H9 (cell line): ENCODE data around the gene FTO. TPM values are rescaled to one million over a fixed set of nuclear protein-coding genes. Genes with fewer than 3 reads are reported as not detected.

ENCODE experiments used
- DNase-seq: peaks from one replicate; pipeline ENCODE4 v3.0.0-alpha.2; 2017
- H2AFZ ChIP-seq: one replicate; pipeline ENCODE4 v1.6.1; 2013; ENCODE audit warnings: mild to moderate bottlenecking, low read length, control low read depth, moderate library complexity
- H2AK5ac ChIP-seq: 2 replicates; pipeline ENCODE4 v1.6.1; 2013; ENCODE audit warnings: low read length, control low read depth, mixed read lengths; ENCODE audit not compliant: insufficient read length
- H2BK120ac ChIP-seq: one replicate; pipeline ENCODE4 v1.6.1; 2013; ENCODE audit warnings: low read depth, mild to moderate bottlenecking, low read length, control low read depth, inconsistent platforms; ENCODE audit not compliant: poor library complexity, severe bottlenecking
- H2BK12ac ChIP-seq: 2 replicates; pipeline ENCODE4 v1.6.1; 2013; ENCODE audit warnings: low read length, control low read depth, mixed read lengths, low read depth; ENCODE audit not compliant: insufficient read length
- H2BK15ac ChIP-seq: 2 replicates; pipeline ENCODE4 v1.6.1; 2013; ENCODE audit warnings: low read depth, low read length, control low read depth
- H2BK20ac ChIP-seq: one replicate; pipeline ENCODE4 v1.6.1; 2013; ENCODE audit warnings: low read depth, mild to moderate bottlenecking, low read length, control low read depth, inconsistent platforms; ENCODE audit not compliant: poor library complexity, severe bottlenecking
- H2BK5ac ChIP-seq: 2 replicates; pipeline ENCODE4 v1.6.1; 2013; ENCODE audit warnings: low read length, control low read depth, mixed read lengths; ENCODE audit not compliant: insufficient read length
- H3K14ac ChIP-seq: 2 replicates; pipeline ENCODE4 v1.6.1; 2013; ENCODE audit warnings: low read length, control low read depth; ENCODE audit not compliant: insufficient read depth
- H3K18ac ChIP-seq: 2 replicates; pipeline ENCODE4 v1.6.1; 2013; ENCODE audit warnings: low read depth, mild to moderate bottlenecking, mixed read lengths, low read length, control low read depth; ENCODE audit not compliant: insufficient read length
- H3K23ac ChIP-seq: 2 replicates; pipeline ENCODE4 v1.6.1; 2013; ENCODE audit warnings: low read length, control low read depth, mixed read lengths, low read depth; ENCODE audit not compliant: insufficient read length
- H3K23me2 ChIP-seq: 2 replicates; pipeline ENCODE4 v1.6.1; 2013; ENCODE audit warnings: low read depth, mild to moderate bottlenecking, mixed read lengths, low read length, control low read depth; ENCODE audit not compliant: insufficient read length, poor library complexity, severe bottlenecking
- H3K27ac ChIP-seq: 2 replicates; pipeline ENCODE4 v1.5.1; 2013; ENCODE audit warnings: low read length, control low read depth, mixed read lengths, low read depth; ENCODE audit not compliant: insufficient read length
- H3K27me3 ChIP-seq: 2 replicates; pipeline ENCODE4 v1.6.1; 2013; ENCODE audit warnings: low read length, control low read depth, inconsistent platforms; ENCODE audit not compliant: insufficient read depth
- H3K4ac ChIP-seq: 2 replicates; pipeline ENCODE4 v1.6.1; 2013; ENCODE audit warnings: low read depth, mild to moderate bottlenecking, control low read depth, inconsistent platforms, low read length, moderate library complexity
- H3K4me1 ChIP-seq: 2 replicates; pipeline ENCODE4 v1.6.1; 2013; ENCODE audit warnings: low read length, control low read depth, inconsistent platforms; ENCODE audit not compliant: insufficient read depth
- H3K4me2 ChIP-seq: 2 replicates; pipeline ENCODE4 v1.6.1; 2013; ENCODE audit warnings: low read length, control low read depth, mixed read lengths; ENCODE audit not compliant: insufficient read length, insufficient read depth
- H3K56ac ChIP-seq: 2 replicates; pipeline ENCODE4 v1.6.1; 2013; ENCODE audit warnings: low read depth, mild to moderate bottlenecking, mixed read lengths, low read length, control low read depth; ENCODE audit not compliant: insufficient read length
- H3K79me1 ChIP-seq: 2 replicates; pipeline ENCODE4 v1.6.1; 2013; ENCODE audit warnings: low read depth, mild to moderate bottlenecking, moderate library complexity, low read length, control low read depth, inconsistent platforms; ENCODE audit not compliant: insufficient read depth, poor library complexity, severe bottlenecking
- H3K79me2 ChIP-seq: 2 replicates; pipeline ENCODE4 v1.6.1; 2013; ENCODE audit warnings: low read length, control low read depth, inconsistent platforms; ENCODE audit not compliant: insufficient read depth
- H3K9ac ChIP-seq: 2 replicates; pipeline ENCODE4 v1.6.1; 2013; ENCODE audit warnings: low read length, control low read depth, mixed read lengths; ENCODE audit not compliant: insufficient read length; ENCODE audit errors: extremely low read depth
- H3K9me3 ChIP-seq: one replicate; pipeline ENCODE4 v1.6.1; 2013; ENCODE audit warnings: low read depth, low read length, inconsistent platforms; ENCODE audit not compliant: control insufficient read depth
- H3T11ph ChIP-seq: one replicate; pipeline ENCODE4 v1.6.1; 2013; ENCODE audit warnings: mild to moderate bottlenecking, low read length, control low read depth, inconsistent platforms
- H4K20me1 ChIP-seq: one replicate; pipeline ENCODE4 v1.6.1; 2013; ENCODE audit not compliant: control insufficient read depth, insufficient read length, insufficient read depth
- H4K5ac ChIP-seq: 2 replicates; pipeline ENCODE4 v1.6.1; 2013; ENCODE audit warnings: low read depth, mild to moderate bottlenecking, mixed read lengths, low read length, control low read depth; ENCODE audit not compliant: insufficient read length
- H4K8ac ChIP-seq: replicated peaks from 2 replicates; pipeline ENCODE4 v1.6.1; 2013; ENCODE audit warnings: low read length, control low read depth, mixed read lengths, low read depth; ENCODE audit not compliant: insufficient read length
- H4K91ac ChIP-seq: 2 replicates; pipeline ENCODE4 v1.6.1; 2013; ENCODE audit warnings: low read depth, mild to moderate bottlenecking, moderate library complexity, mixed read lengths, low read length, control low read depth; ENCODE audit not compliant: insufficient read length
- H3K27ac Mint-ChIP-seq, 3 experiments: 2 replicates in 2 of 3; 3 replicates in 1 of 3; pipeline ENCODE4 v1.8.0; 2020 to 2021; ENCODE audit warnings: mixed read lengths in 3 of 3, mild to moderate bottlenecking in 1 of 3, moderate library complexity in 1 of 3
- H3K27me3 Mint-ChIP-seq: 2 replicates; pipeline ENCODE4 v1.8.0; 2021; ENCODE audit warnings: low read depth, mild to moderate bottlenecking, moderate library complexity, mixed read lengths
- H3K36me3 Mint-ChIP-seq, 3 experiments: 2 replicates in 2 of 3; 3 replicates in 1 of 3; pipeline ENCODE4 v1.8.0; 2020 to 2021; ENCODE audit warnings: low read depth in 3 of 3, mixed read lengths in 3 of 3; ENCODE audit not compliant: insufficient read depth in 1 of 3
- H3K4me1 Mint-ChIP-seq, 2 experiments: 2 replicates each; pipeline ENCODE4 v1.8.0; 2020; ENCODE audit warnings: mixed read lengths in 2 of 2
- H3K4me3 Mint-ChIP-seq, 2 experiments: 2 replicates in 1 of 2; 3 replicates in 1 of 2; pipeline ENCODE4 v1.8.0; 2020 to 2021; ENCODE audit warnings: mild to moderate bottlenecking in 2 of 2, mixed read lengths in 2 of 2, moderate library complexity in 1 of 2
- H3K9me3 Mint-ChIP-seq, 2 experiments: 2 replicates in 1 of 2; 3 replicates in 1 of 2; pipeline ENCODE4 v1.8.0; 2020; ENCODE audit warnings: mild to moderate bottlenecking in 2 of 2, mixed read lengths in 2 of 2, moderate library complexity in 1 of 2
- CTCF ChIP-seq: fragments of 200-600 bp; sonication (generic); conservative IDR thresholded peaks from 3 replicates; pipeline ENCODE4 v1.8.0; 2021; ENCODE audit warnings: antibody characterized with exemption, mild to moderate bottlenecking
- WGBS: extraction: QIAGEN DNeasy Blood & Tissue Kit; methylation state at CpG from one replicate; pipeline ENCODE4 v1.1.7; 2013; ENCODE audit warnings: missing lambda C conversion rate, low lambda C conversion rate, mixed read lengths; ENCODE audit not compliant: insufficient read length; ENCODE audit errors: extremely low coverage; 5-methylcytosine and 5-hydroxymethylcytosine counted together
- total RNA-seq: library from RNA; stranded (reverse); gene quantifications from 2 replicates; pipeline ENCODE4 v1.2.1, GENCODE V29; 2021

FTO gene
- total RNA-seq, 1 experiment from 2014 or later = 67.9 TPM

- H3K14ac ChIP-seq = no peak overlapping the region
- H2AK5ac ChIP-seq = no peak overlapping the region
- H3K27me3 Mint-ChIP-seq = peaks cover 1% of the 10 kb centered on the region; the same call in 1 of the 2 replicates
- TF ChIP-seq CTCF = no peak
- no peak overlapping the region for H3K23ac ChIP-seq
- no peak overlapping the region; a peak in 1 of 7 replicates for H3K27ac Mint-ChIP-seq
- no peak for DNase-seq
- H3K56ac ChIP-seq = no peak overlapping the region
- H3K36me3 Mint-ChIP-seq = peaks cover 0 to 3% (median under 1%) of the 10 kb centered on the region in 3 experiments; a peak in 3 of 7 replicates
- no CpG with 5 or more reads among the region's 5 CpGs for WGBS
- H4K91ac ChIP-seq = no peak overlapping the region
- peaks cover 7 to 8% of the 10 kb centered on the region in 2 experiments; a peak in 4 of 5 replicates for H3K9me3 Mint-ChIP-seq
- no peak overlapping the region for H3K4me2 ChIP-seq
- H3K9ac ChIP-seq = no peak overlapping the region
- no peak overlapping the region for H2BK5ac ChIP-seq
- H4K8ac ChIP-seq = no peak overlapping the region
- no peaks in the 10 kb centered on the region for H3K23me2 ChIP-seq
- H3K4me1 Mint-ChIP-seq = peaks cover 7% of the 10 kb centered on the region in 2 experiments
- H2BK20ac ChIP-seq = no peak overlapping the region
- no peak overlapping the region for H2BK120ac ChIP-seq
- no peaks in the 10 kb centered on the region for H4K20me1 ChIP-seq
- no peak overlapping the region for H2AFZ ChIP-seq
- no peaks in the 10 kb centered on the region for H3K27me3 ChIP-seq
- no peak overlapping the region for H3T11ph ChIP-seq
- H3K79me1 ChIP-seq = no peaks in the 10 kb centered on the region
- no peaks in the 10 kb centered on the region for H3K79me2 ChIP-seq
- no peak overlapping the region for H2BK15ac ChIP-seq
- H3K27ac ChIP-seq = no peak overlapping the region
- no peaks in the 10 kb centered on the region for H3K9me3 ChIP-seq
- H3K4me3 Mint-ChIP-seq = no peak overlapping the region
- H2BK12ac ChIP-seq = no peak overlapping the region
- H4K5ac ChIP-seq = no peak overlapping the region
- H3K4me1 ChIP-seq = no peaks in the 10 kb centered on the region; the same call in 1 of the 2 replicates
- H3K4ac ChIP-seq = no peak overlapping the region
- H3K18ac ChIP-seq = no peak overlapping the region
Measured at GRCh38 chr16:54135361-54136275, 431.7 kb downstream of the FTO start.
